GM19043 (cell line): ENCODE measurements around the gene TOX2.
"Not testable (repeated sequence)": the region's sequence is repeated elsewhere in the genome, so short reads cannot be mapped to it uniquely, and the experiment has no call there.

ENCODE experiments used
- ATAC-seq: cut with Tn5 transposase; IDR thresholded peaks from one replicate; pipeline ENCODE4 v1.9.1; 2021; ENCODE audit warnings: low read depth; ENCODE audit not compliant: unreplicated experiment

The TOX2 gene

DNA sequence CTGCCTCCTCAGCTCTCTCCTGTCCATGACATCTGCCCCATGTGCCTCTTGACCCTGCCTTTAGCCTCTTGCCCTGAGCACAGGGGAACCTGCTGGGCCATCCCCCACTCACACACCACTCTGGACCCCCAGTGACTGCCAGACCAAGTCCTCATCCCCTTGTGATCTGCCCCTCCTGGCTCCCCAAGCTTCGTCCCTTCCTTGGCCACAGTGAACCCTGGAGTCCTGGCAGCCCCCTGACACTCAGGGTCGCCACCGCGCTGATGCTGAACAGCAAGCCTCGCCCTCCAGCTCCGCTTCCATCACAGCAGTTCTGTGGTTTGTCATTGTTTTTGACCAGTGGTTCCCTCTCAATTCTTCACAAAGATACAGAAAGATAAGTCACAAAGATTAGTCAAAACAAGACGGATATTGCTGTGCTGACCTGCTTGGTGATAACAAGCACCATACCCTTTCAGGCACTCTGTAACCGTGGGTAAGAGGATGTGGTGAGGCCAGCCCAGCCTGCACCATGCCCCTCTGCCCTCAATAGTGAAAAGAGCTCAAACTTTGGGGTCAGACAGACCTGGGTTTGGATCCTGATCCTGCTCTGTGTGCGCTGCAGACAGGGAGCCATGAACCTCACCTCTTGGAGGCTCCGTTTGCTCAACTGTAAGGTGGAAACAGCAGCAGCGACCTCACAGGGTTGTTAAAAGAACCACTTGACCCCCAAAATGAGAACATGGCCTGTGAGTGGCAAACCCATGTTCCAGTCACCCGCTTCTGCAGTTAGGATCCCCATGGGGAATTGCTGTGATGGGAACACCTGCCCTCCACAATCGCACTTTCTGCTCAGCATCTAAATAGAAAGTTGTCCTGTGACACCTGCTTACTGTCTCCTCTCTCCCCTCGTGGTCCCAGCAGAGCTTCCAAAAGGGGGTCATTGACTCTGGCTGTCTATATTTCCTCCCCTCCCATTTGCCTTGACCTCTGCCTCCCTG, 114.5 kb downstream of the TOX2 start:
- no peak for ATAC-seq

DNA sequence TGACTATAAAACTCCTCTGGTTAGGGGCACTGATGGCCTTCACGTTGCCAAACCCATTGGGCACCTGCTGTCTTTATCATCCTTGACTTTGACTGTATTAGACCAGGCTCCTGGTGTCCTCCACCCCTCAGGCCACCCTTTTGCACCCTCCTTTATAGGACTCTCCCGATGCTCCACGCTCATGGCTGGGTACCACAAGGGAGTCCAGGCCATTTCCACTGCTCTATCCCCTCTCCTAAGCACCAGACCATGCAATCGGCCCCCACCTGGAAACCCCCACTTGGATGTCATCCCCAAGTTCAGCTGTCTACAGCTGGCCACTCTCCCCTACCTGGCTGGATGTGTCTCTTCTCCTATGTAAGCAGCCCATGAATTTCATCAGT, 115.2 kb downstream of the TOX2 start:
- no peak for ATAC-seq

- no peak for ATAC-seq
Observed at GRCh38 chr20:44030394-44030793, 115.7 kb downstream of the TOX2 start.

DNA sequence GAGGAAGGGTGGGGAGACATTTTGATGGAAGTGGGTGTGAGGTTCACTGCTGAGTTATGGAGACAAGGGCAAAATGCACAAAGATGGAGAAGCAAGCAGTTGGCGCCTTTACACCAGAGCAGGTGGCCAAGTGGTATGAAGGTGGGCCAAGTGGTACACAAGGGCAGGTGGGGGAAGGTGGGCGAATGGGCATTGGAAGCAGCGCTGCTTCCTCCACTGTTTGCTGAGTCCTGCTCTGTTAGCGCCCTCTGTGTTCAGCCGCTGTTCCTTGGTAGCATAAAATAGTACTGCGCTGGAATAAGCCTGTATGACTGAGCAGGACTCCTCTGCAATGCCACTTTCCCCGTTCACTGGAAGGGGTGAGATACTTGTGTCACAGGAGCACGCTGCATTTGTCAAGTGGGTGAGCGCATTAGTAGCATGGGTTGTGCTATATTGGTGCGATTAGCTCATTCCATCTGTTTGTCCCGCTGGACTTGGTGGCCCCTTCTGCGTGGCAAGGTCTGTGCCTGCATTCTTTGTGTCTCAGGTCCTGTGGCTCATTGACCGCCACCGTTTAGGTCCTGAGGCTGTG, 116.4 kb downstream of the TOX2 start:
- no peak for ATAC-seq

GRCh38 chr20:44031781-44032582, 117.3 kb downstream of the TOX2 start:
- ATAC-seq, result no peak

GRCh38 chr20:44032583-44033331, 118.1 kb downstream of the TOX2 start:
- ATAC-seq, result no peak

GRCh38 chr20:44033344-44033743, 118.7 kb downstream of the TOX2 start:
- ATAC-seq, result no peak

DNA sequence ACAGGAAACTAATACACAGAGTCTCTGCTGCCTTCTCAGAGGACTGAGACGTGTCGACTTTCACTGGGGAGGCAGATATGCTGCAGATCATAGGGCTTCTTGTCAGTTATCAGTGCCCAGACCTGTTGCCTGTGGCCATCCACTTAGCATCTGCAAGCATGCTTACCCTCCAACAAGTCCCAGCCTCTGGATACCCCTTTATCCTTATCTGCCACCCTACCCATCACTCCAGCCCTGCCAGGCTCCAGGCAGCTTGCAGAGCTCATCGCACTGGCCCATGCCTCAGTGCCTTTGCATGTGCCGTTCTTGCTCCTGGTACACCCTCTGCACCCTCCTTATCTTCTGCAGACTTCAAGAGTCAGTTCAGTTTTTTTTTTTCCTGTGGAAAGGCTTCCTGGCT, 119.2 kb downstream of the TOX2 start:
- no peak for ATAC-seq

DNA sequence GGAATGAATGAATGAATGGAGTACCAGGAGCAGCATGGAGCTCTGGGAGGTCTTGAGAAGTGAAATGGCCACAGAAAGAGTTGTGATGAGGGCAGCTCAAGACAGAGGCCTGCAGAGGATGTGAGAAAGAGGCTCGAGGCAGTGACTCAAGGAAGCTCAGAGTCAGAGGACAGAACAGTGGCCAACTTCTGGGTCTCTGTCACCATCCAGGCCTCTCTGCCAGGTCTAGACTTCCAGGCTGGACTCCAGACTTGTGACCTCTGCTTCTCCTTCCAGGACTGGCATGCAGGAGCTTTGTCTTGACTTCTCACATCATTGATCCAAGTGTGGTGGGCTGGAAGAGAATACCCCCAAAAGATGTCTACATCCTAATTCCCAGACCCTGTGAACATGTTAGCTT, 119.8 kb downstream of the TOX2 start:
- no peak for ATAC-seq

- ATAC-seq, result no peak
Observed at GRCh38 chr20:44034965-44035635, 120.4 kb downstream of the TOX2 start.

- ATAC-seq, result no peak
Observed at GRCh38 chr20:44035924-44036323, 121.3 kb downstream of the TOX2 start.

- no peak for ATAC-seq
Observed at GRCh38 chr20:44036441-44036840, 121.8 kb downstream of the TOX2 start.

DNA sequence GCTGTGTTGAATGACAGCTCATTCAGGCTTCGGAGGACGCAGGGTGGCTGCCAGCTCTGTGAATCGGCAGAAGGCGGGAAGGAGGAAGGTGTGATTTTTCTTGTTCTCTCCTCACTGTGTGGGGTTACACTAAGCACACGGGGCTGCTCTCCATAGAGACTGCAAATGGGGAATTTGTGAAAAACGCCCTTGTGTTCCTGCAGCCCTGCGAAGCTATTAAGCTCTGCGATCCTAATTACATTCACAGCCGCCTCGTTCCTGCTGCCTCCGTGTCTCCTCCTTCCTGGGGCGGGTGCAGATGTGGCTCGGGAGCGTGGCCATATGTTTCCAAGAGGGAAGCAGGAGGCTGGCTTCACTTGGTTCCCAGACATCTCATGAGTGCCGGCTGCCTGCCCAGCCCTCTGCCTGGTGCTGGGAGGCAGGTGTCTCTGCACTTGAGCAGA, 124.0 kb downstream of the TOX2 start:
- no peak for ATAC-seq

DNA sequence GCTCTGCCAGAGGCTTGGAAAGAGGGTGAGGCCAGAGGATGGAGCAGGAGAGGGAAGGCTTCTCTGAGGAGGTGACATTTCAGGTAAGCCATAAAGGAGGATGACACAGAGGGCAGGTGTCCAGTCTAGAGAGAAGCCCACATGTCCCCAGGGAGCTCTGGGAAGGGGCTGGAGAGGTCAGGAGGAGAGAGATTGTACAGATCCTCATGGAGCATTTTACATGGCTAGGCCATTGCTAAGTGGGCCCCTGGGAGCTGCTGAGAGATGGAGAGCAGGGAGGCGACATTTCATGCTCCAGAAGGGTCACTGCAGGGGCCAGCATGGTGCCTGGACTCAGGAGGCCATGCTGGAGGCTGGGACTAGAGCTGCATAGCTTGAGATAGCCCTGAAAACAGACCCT, 124.5 kb downstream of the TOX2 start:
- no peak for ATAC-seq

DNA sequence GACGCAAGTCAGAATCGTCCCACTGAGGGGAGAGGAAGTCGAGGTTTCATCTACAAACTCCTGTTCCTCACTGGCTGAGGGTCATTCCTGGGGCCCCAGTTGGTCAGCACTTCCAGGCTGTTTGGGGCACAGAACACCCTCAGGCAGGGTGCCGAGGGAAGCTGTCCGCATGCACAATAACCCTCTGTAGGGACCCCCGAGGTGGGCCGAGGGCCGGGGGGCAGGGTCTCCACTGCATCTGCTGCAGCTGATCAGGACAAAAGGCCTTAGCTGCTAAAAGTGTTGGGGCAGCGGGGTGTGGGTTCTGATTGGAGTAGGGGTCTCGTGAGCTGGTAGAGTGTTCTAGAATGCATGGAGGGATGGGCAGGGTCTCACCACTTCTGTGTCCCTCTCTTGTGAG, 125.1 kb downstream of the TOX2 start:
- ATAC-seq, result no peak

GRCh38 chr20:44040202-44040915, 125.7 kb downstream of the TOX2 start:
- no peak for ATAC-seq

DNA sequence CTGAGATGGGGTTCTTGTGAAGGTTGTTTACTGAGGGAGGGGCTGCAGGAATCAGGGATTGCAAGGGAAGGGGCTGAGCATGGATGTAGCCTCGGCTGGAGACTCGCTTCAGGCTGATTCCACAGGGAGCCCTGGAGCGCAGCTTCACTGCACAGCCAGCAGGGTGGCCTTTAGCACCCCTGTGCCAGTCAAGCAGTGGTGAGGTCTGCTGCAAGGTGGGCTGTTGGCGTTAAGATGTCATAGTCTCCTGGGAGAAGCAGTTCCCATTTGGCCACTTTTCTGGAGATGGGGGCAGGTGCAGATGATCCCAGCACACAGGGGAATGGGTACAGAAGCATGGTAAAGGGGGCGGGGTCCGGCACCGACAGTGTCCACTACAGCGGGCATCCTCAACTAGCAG, 126.3 kb downstream of the TOX2 start:
- no peak for ATAC-seq

GRCh38 chr20:44044712-44045111, 130.1 kb downstream of the TOX2 start:
- not testable (repeated sequence) for ATAC-seq

- ATAC-seq, result no peak
Observed at GRCh38 chr20:44050327-44050726, 135.7 kb downstream of the TOX2 start.
